Vagina (tissue), 2 donors: ENCODE data around the gene USP32. TPM values are rescaled to one million over a fixed set of nuclear protein-coding genes. Genes with fewer than 3 reads are reported as not detected.

Experiments
- DNase-seq, 2 donors: peaks; one replicate each; pipeline ENCODE4 v3.0.0-alpha.2; 2017; ENCODE audit errors: extremely low spot score in 2 of 2
- H3K27ac ChIP-seq: fragments of 200-600 bp; sonication (generic); one replicate; pipeline ENCODE4 v1.5.1; 2019
- H3K27me3 ChIP-seq: fragments of 200-600 bp; sonication (generic); one replicate; pipeline ENCODE4 v1.5.1; 2019
- H3K36me3 ChIP-seq, 2 donors: fragments of 200-600 bp; sonication (generic); one replicate each; pipeline ENCODE4 v1.5.1; 2017 to 2019
- H3K4me1 ChIP-seq: fragments of 200-600 bp; sonication (generic); one replicate; pipeline ENCODE4 v1.5.1; 2019
- H3K4me3 ChIP-seq, 2 donors: fragments of 200-600 bp; sonication (generic); 1 replicate in 1 of 2; 2 replicates in 1 of 2; pipeline ENCODE4 v1.5.1; 2016 to 2019
- H3K9me3 ChIP-seq: fragments of 200-600 bp; sonication (generic); one replicate; pipeline ENCODE4 v1.5.1; 2019
- POLR2A ChIP-seq, 2 donors: fragments of 450-650 bp; IDR thresholded peaks; one replicate each; pipeline ENCODE4 v1.6.1; 2017; ENCODE audit warnings: antibody characterized with exemption in 2 of 2, mild to moderate bottlenecking in 2 of 2, moderate library complexity in 2 of 2
- POLR2AphosphoS5 ChIP-seq, 2 donors: sonication (generic); formaldehyde crosslinking; IDR thresholded peaks; one replicate each; pipeline ENCODE4 v1.9.0; 2017; ENCODE audit warnings: antibody characterized with exemption in 2 of 2, mild to moderate bottlenecking in 2 of 2, low read depth in 1 of 2; ENCODE audit not compliant: insufficient read depth in 1 of 2
- intact Hi-C: fragments of 100-400 bp; cut with DNase I; formaldehyde crosslinking; loops from one replicate; pipeline ENCODE4 v1.15.1; 2023
- total RNA-seq: library from RNA; depleted of rRNA; stranded (reverse); fragments of >200 nt; gene quantifications from one replicate; pipeline ENCODE4 v1.2.3, GENCODE V29; 2016
- TF ChIP-seq, protein P1 (sequence below), 3 experiments: fragments of 450-650 bp in 2 of 3; fragments of 200-600 bp in 1 of 3; sonication (generic) in 1 of 3; IDR thresholded peaks; one replicate each; pipeline ENCODE4 v1.5.1; 2017 to 2019; ENCODE audit warnings: antibody characterized with exemption in 3 of 3, mild to moderate bottlenecking in 2 of 3, moderate library complexity in 2 of 3

USP32 gene
- total RNA-seq, 1 donor from 2014 or later, result 63.6 TPM

DNA sequence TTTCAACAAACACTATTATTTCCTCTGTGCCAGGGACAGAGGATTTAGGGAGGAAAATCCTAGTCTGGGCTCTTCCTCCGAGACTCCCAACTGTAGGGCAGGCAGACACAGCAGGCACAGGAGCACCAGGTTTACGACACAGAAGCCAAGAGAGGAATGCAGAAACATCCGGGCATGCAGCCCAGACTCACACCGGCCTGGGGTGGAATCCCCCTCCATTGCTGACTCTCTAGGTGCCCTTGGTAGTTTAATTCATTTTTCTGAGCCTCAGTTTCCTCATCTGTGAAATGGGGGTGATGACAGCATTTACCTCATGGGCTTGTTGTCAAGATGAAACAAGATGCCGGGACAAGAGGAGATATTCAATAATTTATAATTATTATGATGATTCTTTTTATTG, 227.2 kb downstream of the USP32 start:
- no peaks in the 10 kb centered on the region for H3K27me3 ChIP-seq
- no peak for DNase-seq
- no peak overlapping the region for H3K27ac ChIP-seq
- no peaks in the 10 kb centered on the region for H3K4me1 ChIP-seq
- no peaks in the 10 kb centered on the region for H3K36me3 ChIP-seq
- H3K9me3 ChIP-seq, result no peaks in the 10 kb centered on the region
- intact Hi-C loops, result no loop called here
- no peak for TF ChIP-seq POLR2A (IDR thresholded peaks at IDR 0.05)
- TF ChIP-seq, protein P1, sequence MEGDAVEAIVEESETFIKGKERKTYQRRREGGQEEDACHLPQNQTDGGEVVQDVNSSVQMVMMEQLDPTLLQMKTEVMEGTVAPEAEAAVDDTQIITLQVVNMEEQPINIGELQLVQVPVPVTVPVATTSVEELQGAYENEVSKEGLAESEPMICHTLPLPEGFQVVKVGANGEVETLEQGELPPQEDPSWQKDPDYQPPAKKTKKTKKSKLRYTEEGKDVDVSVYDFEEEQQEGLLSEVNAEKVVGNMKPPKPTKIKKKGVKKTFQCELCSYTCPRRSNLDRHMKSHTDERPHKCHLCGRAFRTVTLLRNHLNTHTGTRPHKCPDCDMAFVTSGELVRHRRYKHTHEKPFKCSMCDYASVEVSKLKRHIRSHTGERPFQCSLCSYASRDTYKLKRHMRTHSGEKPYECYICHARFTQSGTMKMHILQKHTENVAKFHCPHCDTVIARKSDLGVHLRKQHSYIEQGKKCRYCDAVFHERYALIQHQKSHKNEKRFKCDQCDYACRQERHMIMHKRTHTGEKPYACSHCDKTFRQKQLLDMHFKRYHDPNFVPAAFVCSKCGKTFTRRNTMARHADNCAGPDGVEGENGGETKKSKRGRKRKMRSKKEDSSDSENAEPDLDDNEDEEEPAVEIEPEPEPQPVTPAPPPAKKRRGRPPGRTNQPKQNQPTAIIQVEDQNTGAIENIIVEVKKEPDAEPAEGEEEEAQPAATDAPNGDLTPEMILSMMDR (IDR thresholded peaks at IDR 0.05), result no peak
- TF ChIP-seq POLR2AphosphoS5 (IDR thresholded peaks at IDR 0.05; ENCODE audit: insufficient read depth in 1 of 2, low read depth in 1 of 2), result no peak
- no peak overlapping the region for H3K4me3 ChIP-seq

DNA sequence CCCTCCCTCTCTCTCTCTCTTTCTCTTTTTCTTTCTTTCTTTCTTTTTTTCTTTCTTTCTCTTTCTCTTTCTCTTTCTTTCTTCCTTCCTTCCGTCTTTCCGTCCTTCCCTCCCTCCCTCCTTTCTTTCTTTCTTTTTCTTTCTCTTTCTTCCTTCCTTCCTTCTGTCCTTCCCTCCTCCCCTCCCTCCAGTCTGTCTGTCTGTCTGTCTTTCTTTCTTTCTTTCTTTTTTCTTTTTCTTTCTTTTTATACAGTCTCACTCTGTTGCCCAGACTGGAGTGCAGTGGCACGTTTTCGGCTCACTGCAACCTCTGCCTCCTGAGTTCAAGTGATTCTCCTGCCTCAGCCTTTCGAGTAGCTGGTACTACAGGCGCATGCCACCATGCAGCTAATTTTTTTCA, 227.8 kb downstream of the USP32 start:
- Histone ChIP-seq H3K9me3 (no peaks in the 10 kb centered on the region), H3K4me3 (no peak overlapping the region), H3K27me3 (no peaks in the 10 kb centered on the region), H3K27ac (no peak overlapping the region), H3K36me3 (no peaks in the 10 kb centered on the region), H3K4me1 (no peaks in the 10 kb centered on the region)
- no peak for DNase-seq
- intact Hi-C loops, result no loop called here
- TF ChIP-seq POLR2A (IDR thresholded peaks at IDR 0.05) (no peak), POLR2AphosphoS5 (IDR thresholded peaks at IDR 0.05; ENCODE audit: insufficient read depth in 1 of 2, low read depth in 1 of 2) (no peak)
- TF ChIP-seq, protein P1 (IDR thresholded peaks at IDR 0.05), result no peak

DNA sequence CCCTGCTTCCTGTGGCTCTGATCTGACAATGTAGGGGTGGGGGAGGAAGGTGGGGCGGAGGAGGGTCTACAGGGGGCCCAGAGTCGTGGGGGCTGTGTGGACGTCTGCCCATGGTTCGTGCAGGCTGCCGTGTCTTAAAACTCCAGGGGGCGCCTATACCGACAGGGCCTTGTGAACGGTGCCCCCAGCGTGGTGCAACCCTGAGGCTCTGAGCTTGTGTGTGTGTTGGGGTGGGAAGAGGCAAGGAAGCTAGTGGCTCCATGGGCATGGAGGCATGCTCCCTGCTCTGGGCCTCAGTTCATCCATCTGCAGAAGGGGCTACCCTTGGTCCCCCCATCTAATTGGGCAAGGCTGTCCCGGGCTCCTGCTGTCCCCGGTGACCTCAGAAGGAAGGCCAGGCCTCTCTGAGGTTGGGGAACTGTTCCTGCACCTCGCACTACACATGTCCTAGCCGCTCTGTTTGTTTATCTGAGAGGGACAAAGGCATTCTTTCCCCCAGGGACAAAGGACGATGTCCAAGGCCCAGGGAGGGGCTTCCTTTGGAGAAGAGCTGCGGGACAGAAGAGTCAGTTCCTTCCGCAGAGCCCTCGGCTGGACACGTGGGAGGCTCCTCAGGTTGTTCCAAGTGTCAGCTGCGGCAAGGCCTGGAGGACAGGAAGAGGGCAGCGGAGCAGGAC, 228.7 kb downstream of the USP32 start:
- Histone ChIP-seq H3K4me1 (no peaks in the 10 kb centered on the region), H3K27ac (no peak overlapping the region)

DNA sequence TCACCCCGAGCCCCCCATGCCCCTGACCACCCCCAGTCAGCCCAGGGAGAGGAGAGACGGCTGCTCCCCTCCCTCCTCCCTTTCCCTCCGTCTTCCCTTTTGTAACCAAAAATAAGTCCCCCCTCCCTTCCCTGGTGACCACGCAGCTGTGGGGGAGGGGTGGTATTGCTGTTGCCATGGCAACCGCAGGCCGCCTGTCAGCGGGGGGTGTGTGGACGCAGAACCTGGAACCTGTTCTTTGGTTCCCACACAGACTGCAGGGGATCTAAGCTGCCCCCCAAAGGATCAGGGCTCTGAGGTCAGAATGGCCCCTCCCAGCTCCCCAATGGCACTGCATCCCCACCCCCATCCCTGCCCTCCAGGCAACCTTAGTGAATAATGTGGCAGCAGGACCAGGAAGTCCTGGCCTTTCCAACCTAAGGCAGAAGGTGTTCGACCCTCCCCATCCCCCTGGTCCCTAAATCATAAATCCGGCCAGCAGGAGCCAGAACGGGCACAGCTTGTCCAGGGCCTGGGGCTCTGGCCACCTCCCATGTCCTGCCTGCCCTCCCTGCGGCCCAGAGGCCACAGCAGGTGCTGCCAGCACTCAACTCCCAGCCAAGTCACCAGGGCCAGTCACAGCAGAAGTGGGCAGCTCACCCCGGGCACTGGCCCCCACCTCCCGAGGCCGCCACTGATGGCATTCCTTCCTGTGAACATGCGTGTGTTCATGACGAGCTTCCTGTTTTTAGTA, 230.2 kb downstream of the USP32 start:
- TF ChIP-seq POLR2A (IDR thresholded peaks at IDR 0.05), result no peak
- no peak for TF ChIP-seq POLR2AphosphoS5 (IDR thresholded peaks at IDR 0.05; ENCODE audit: insufficient read depth in 1 of 2, low read depth in 1 of 2)
- TF ChIP-seq, protein P1 (IDR thresholded peaks at IDR 0.05), result no peak
- Histone ChIP-seq H3K27ac (no peak overlapping the region), H3K36me3 (no peaks in the 10 kb centered on the region), H3K9me3 (no peaks in the 10 kb centered on the region), H3K4me1 (no peaks in the 10 kb centered on the region), H3K4me3 (no peak overlapping the region), H3K27me3 (no peaks in the 10 kb centered on the region)
- DNase-seq, result no peak
- intact Hi-C loops, result no loop called here

More for the DNA sequence above, 228.7 kb downstream of the USP32 start:
- intact Hi-C loops, result no loop called here
- TF ChIP-seq POLR2AphosphoS5 (IDR thresholded peaks at IDR 0.05; ENCODE audit: insufficient read depth in 1 of 2, low read depth in 1 of 2) (no peak), POLR2A (IDR thresholded peaks at IDR 0.05) (no peak)
- TF ChIP-seq, protein P1 (IDR thresholded peaks at IDR 0.05), result no peak
- no peaks in the 10 kb centered on the region for H3K9me3 ChIP-seq
- H3K4me3 ChIP-seq, result no peak overlapping the region
- no peak for DNase-seq
- H3K36me3 ChIP-seq, result no peaks in the 10 kb centered on the region
- H3K27me3 ChIP-seq, result no peaks in the 10 kb centered on the region
